ENCODE results near the gene LSM3.

Gene LSM3

GRCh38 chr3:14166877-14167603, 11.6 kb upstream of the LSM3 start:
- Mint-ChIP-seq H3K9me3 (peaks cover 16% of the 10 kb centered on the region), H3K4me3 (no peak overlapping the region), H3K36me3 (ENCODE audit: low read depth) (peaks cover 84% of the 10 kb centered on the region), H3K4me1 (no peaks in the 10 kb centered on the region), H3K27ac (no peak overlapping the region), H3K27me3 (ENCODE audit: low read depth, poor library complexity) (no peaks in the 10 kb centered on the region)
- DNase-seq: no peak
- TF ChIP-seq CTCF (IDR thresholded peaks at IDR 0.05): no peak

GRCh38 chr3:14169435-14169834, 9.2 kb upstream of the LSM3 start:
- H3K36me3 Mint-ChIP-seq (ENCODE audit: low read depth): peaks cover 72% of the 10 kb centered on the region
- no peak for DNase-seq
- H3K4me1 Mint-ChIP-seq: no peaks in the 10 kb centered on the region

GRCh38 chr3:14169871-14170270, 8.7 kb upstream of the LSM3 start:
- no peak for DNase-seq
- Mint-ChIP-seq H3K4me1 (peaks cover 2% of the 10 kb centered on the region), H3K36me3 (ENCODE audit: low read depth) (peaks cover 68% of the 10 kb centered on the region), H3K4me3 (no peak overlapping the region), H3K27me3 (ENCODE audit: low read depth, poor library complexity) (no peaks in the 10 kb centered on the region), H3K9me3 (no peaks in the 10 kb centered on the region), H3K27ac (no peak overlapping the region)
- no peak for TF ChIP-seq CTCF (IDR thresholded peaks at IDR 0.05)

More at GRCh38 chr3:14169435-14169834, 9.2 kb upstream of the LSM3 start:
- no peaks in the 10 kb centered on the region for H3K9me3 Mint-ChIP-seq
- H3K27ac Mint-ChIP-seq: no peak overlapping the region
- no peak for TF ChIP-seq CTCF (IDR thresholded peaks at IDR 0.05)
- no peak overlapping the region for H3K4me3 Mint-ChIP-seq
- no peaks in the 10 kb centered on the region for H3K27me3 Mint-ChIP-seq (ENCODE audit: low read depth, poor library complexity)

GRCh38 chr3:14170531-14171159, 8.0 kb upstream of the LSM3 start:
- no peak overlapping the region for H3K27ac Mint-ChIP-seq
- peaks cover 60% of the 10 kb centered on the region for H3K36me3 Mint-ChIP-seq (ENCODE audit: low read depth)
- DNase-seq: no peak
- no peak overlapping the region for H3K4me3 Mint-ChIP-seq
- H3K27me3 Mint-ChIP-seq (ENCODE audit: low read depth, poor library complexity): no peaks in the 10 kb centered on the region
- TF ChIP-seq CTCF (IDR thresholded peaks at IDR 0.05): no peak
- peaks cover 9% of the 10 kb centered on the region for H3K4me1 Mint-ChIP-seq
- no peaks in the 10 kb centered on the region for H3K9me3 Mint-ChIP-seq

- no peak for DNase-seq
- H3K9me3 Mint-ChIP-seq: no peaks in the 10 kb centered on the region
- H3K27me3 Mint-ChIP-seq (ENCODE audit: low read depth, poor library complexity): no peaks in the 10 kb centered on the region
- no peak for TF ChIP-seq CTCF (IDR thresholded peaks at IDR 0.05)
- H3K4me1 Mint-ChIP-seq: peaks cover 25% of the 10 kb centered on the region
- no peak overlapping the region for H3K4me3 Mint-ChIP-seq
- H3K27ac Mint-ChIP-seq: no peak overlapping the region
- H3K36me3 Mint-ChIP-seq (ENCODE audit: low read depth): peaks cover 43% of the 10 kb centered on the region
These were observed 6.1 kb upstream of the LSM3 start for GRCh38 chr3:14172496-14172895.

- TF ChIP-seq CTCF (IDR thresholded peaks at IDR 0.05): no peak
- Mint-ChIP-seq H3K27ac (no peak overlapping the region), H3K27me3 (ENCODE audit: low read depth, poor library complexity) (no peaks in the 10 kb centered on the region), H3K4me3 (no peak overlapping the region), H3K9me3 (no peaks in the 10 kb centered on the region), H3K4me1 (peaks cover 42% of the 10 kb centered on the region), H3K36me3 (ENCODE audit: low read depth) (peaks cover 25% of the 10 kb centered on the region)
- DNase-seq: no peak
These were observed 4.1 kb upstream of the LSM3 start for GRCh38 chr3:14174483-14174882.

Data from nephron progenitor cell (in vitro differentiated cells).